Esophagus squamous epithelium (tissue), 4 donors: Measurements from ENCODE around the gene ANGEL2.

Source experiments
- POLR2A ChIP-seq, 4 donors: fragments of 450-650 bp; IDR thresholded peaks; one replicate each; pipeline ENCODE4 v1.6.1; 2017; ENCODE audit warnings: antibody characterized with exemption in 4 of 4, mild to moderate bottlenecking in 4 of 4, moderate library complexity in 3 of 4
- TF ChIP-seq, protein P1 (sequence below), 6 experiments: fragments of 450-650 bp in 4 of 6; fragments of 200-600 bp in 2 of 6; sonication (generic) in 2 of 6; IDR thresholded peaks; one replicate each; pipeline ENCODE4 v1.5.1; 2016 to 2019; ENCODE audit warnings: antibody characterized with exemption in 6 of 6, mild to moderate bottlenecking in 4 of 6, moderate library complexity in 4 of 6

DNA sequence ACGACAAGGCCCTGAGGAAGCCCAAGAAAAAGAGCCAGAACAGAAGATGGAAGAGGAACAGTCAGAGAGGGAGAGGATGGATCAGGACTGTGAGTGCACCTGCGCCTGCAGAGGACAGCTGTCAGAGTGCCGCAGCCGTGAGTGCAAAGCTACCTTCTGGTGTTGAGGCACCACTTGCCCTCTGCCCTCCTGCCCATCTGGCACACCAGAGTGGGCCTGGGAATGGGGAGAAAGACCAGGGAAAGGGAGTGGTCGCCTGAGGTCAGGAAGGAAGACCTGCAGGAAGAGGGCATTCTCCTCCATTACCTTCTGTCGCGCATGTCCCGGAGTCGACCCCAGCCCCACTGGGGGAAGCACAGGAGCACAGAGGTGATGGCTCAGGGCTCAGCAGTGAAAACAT, 39.1 kb downstream of the ANGEL2 start:
- TF ChIP-seq, protein P1, sequence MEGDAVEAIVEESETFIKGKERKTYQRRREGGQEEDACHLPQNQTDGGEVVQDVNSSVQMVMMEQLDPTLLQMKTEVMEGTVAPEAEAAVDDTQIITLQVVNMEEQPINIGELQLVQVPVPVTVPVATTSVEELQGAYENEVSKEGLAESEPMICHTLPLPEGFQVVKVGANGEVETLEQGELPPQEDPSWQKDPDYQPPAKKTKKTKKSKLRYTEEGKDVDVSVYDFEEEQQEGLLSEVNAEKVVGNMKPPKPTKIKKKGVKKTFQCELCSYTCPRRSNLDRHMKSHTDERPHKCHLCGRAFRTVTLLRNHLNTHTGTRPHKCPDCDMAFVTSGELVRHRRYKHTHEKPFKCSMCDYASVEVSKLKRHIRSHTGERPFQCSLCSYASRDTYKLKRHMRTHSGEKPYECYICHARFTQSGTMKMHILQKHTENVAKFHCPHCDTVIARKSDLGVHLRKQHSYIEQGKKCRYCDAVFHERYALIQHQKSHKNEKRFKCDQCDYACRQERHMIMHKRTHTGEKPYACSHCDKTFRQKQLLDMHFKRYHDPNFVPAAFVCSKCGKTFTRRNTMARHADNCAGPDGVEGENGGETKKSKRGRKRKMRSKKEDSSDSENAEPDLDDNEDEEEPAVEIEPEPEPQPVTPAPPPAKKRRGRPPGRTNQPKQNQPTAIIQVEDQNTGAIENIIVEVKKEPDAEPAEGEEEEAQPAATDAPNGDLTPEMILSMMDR (IDR thresholded peaks at IDR 0.05): no peak
- no peak for TF ChIP-seq POLR2A (IDR thresholded peaks at IDR 0.05)
